Neural progenitor cell (in vitro differentiated cells): Measurements from ENCODE around the gene MBOAT7. TPM values are rescaled to one million over a fixed set of nuclear protein-coding genes. Genes with fewer than 3 reads are reported as not detected.
A peak's percentile ranks its signal among the peaks of the same experiment; 100 is the strongest.
"Not testable (repeated sequence)": the region's sequence is repeated elsewhere in the genome, so short reads cannot be mapped to it uniquely, and the experiment has no call there.

Experiments used
- DNase-seq: peaks from one replicate; pipeline ENCODE4 v3.0.0-alpha.2; 2016; ENCODE audit warnings: low spot score
- H2AFZ ChIP-seq: fragments of 200-600 bp; sonication (generic); replicated peaks from 2 replicates; pipeline ENCODE4 v1.6.1; 2016; ENCODE audit warnings: antibody characterized with exemption
- H3F3A ChIP-seq: fragments of 200-600 bp; sonication (generic); 2 replicates; pipeline ENCODE4 v1.6.1; 2016; ENCODE audit warnings: antibody characterized with exemption, low read depth
- H3K27ac ChIP-seq: fragments of 200-600 bp; sonication (generic); 2 replicates; pipeline ENCODE4 v1.5.1; 2016; ENCODE audit warnings: mild to moderate bottlenecking
- H3K27me3 ChIP-seq: fragments of 200-600 bp; sonication (generic); 2 replicates; pipeline ENCODE4 v1.6.1; 2016; ENCODE audit warnings: mild to moderate bottlenecking, moderate library complexity
- H3K36me3 ChIP-seq: fragments of 200-600 bp; sonication (generic); 2 replicates; pipeline ENCODE4 v1.5.1; 2016
- H3K4me1 ChIP-seq: fragments of 200-600 bp; sonication (generic); 2 replicates; pipeline ENCODE4 v1.6.1; 2016; ENCODE audit warnings: mixed run types
- H3K4me2 ChIP-seq: fragments of 200-600 bp; sonication (generic); 2 replicates; pipeline ENCODE4 v1.6.1; 2016
- H3K4me3 ChIP-seq: fragments of 200-600 bp; sonication (generic); 2 replicates; pipeline ENCODE4 v1.5.1; 2016
- H3K79me2 ChIP-seq: fragments of 200-600 bp; sonication (generic); 2 replicates; pipeline ENCODE4 v1.6.1; 2016; ENCODE audit warnings: low read depth
- H3K9ac ChIP-seq: fragments of 200-600 bp; sonication (generic); 2 replicates; pipeline ENCODE4 v1.6.1; 2016
- H3K9me3 ChIP-seq: fragments of 200-600 bp; sonication (generic); 2 replicates; pipeline ENCODE4 v1.5.1; 2016; ENCODE audit warnings: low read depth
- H4K20me1 ChIP-seq: fragments of 200-600 bp; sonication (generic); 2 replicates; pipeline ENCODE4 v1.6.1; 2016; ENCODE audit warnings: low read depth
- H3K27ac Mint-ChIP-seq: 3 replicates; pipeline ENCODE4 v1.8.0; 2021; ENCODE audit warnings: mixed read lengths
- H3K27me3 Mint-ChIP-seq: 2 replicates; pipeline ENCODE4 v1.8.0; 2022; ENCODE audit warnings: low read depth, mild to moderate bottlenecking, inconsistent platforms, moderate library complexity, mixed read lengths; ENCODE audit not compliant: insufficient read depth
- H3K36me3 Mint-ChIP-seq: 3 replicates; pipeline ENCODE4 v1.8.0; 2021; ENCODE audit warnings: mixed read lengths
- H3K4me1 Mint-ChIP-seq: 3 replicates; pipeline ENCODE4 v1.8.0; 2021; ENCODE audit warnings: mixed read lengths
- H3K4me3 Mint-ChIP-seq: 3 replicates; pipeline ENCODE4 v1.8.0; 2021; ENCODE audit warnings: mild to moderate bottlenecking, moderate library complexity, mixed read lengths
- H3K9me3 Mint-ChIP-seq: 3 replicates; pipeline ENCODE4 v1.8.0; 2020; ENCODE audit warnings: mixed read lengths
- CTCF ChIP-seq: fragments of 200-600 bp; sonication (generic); IDR thresholded peaks from 2 replicates; pipeline ENCODE4 v1.5.1; 2017; ENCODE audit warnings: antibody characterized with exemption, mild to moderate bottlenecking
- EZH2 ChIP-seq: fragments of 200-600 bp; sonication (generic); IDR thresholded peaks from 2 replicates; pipeline ENCODE4 v1.6.1; 2017; ENCODE audit warnings: antibody characterized with exemption, mild to moderate bottlenecking, moderate library complexity
- EZH2phosphoT487 ChIP-seq: fragments of 200-600 bp; sonication (generic); IDR thresholded peaks from 2 replicates; pipeline ENCODE4 v1.6.1; 2017; ENCODE audit warnings: antibody characterized with exemption
- total RNA-seq: library from RNA; depleted of rRNA; stranded (reverse); fragments of >200 nt; gene quantifications from 2 replicates; pipeline ENCODE4 v1.2.3, GENCODE V29; 2015; ENCODE audit warnings: low replicate concordance

The MBOAT7 gene
- total RNA-seq, 1 donor from 2014 or later: 20.0 TPM

GRCh38 chr19:54230031-54230430 lies 40.7 kb upstream of the MBOAT7 start:
- DNase-seq: no peak
- H2AFZ ChIP-seq: no peak overlapping the region
- no peaks in the 10 kb centered on the region for H3K4me1 ChIP-seq
- H3K4me2 ChIP-seq: no peak overlapping the region
- Mint-ChIP-seq H3K9me3 (peaks cover 20% of the 10 kb centered on the region), H3K4me3 (no peak overlapping the region), H3K4me1 (no peaks in the 10 kb centered on the region), H3K36me3 (no peaks in the 10 kb centered on the region), H3K27me3 (peaks cover 3% of the 10 kb centered on the region), H3K27ac (no peak overlapping the region)
- no peak overlapping the region for H3K9ac ChIP-seq
- no peak overlapping the region for H3K27ac ChIP-seq
- TF ChIP-seq EZH2: no peak
- no peak for TF ChIP-seq EZH2phosphoT487
- no peak for TF ChIP-seq CTCF
- H3F3A ChIP-seq: no peaks in the 10 kb centered on the region
- no peaks in the 10 kb centered on the region for H3K79me2 ChIP-seq
- H3K4me3 ChIP-seq: no peak overlapping the region
- no peaks in the 10 kb centered on the region for H3K36me3 ChIP-seq
- H3K27me3 ChIP-seq: peaks cover 61% of the 10 kb centered on the region
- H4K20me1 ChIP-seq: no peaks in the 10 kb centered on the region
- no peaks in the 10 kb centered on the region for H3K9me3 ChIP-seq

- Histone ChIP-seq H4K20me1 (no peaks in the 10 kb centered on the region), H3K9ac (no peak overlapping the region), H3K79me2 (no peaks in the 10 kb centered on the region), H3K27me3 (peaks cover 56% of the 10 kb centered on the region), H3F3A (no peaks in the 10 kb centered on the region), H3K4me1 (no peaks in the 10 kb centered on the region), H3K36me3 (no peaks in the 10 kb centered on the region), H3K9me3 (no peaks in the 10 kb centered on the region), H2AFZ (no peak overlapping the region), H3K4me2 (no peak overlapping the region), H3K27ac (no peak overlapping the region), H3K4me3 (no peak overlapping the region)
- no peak overlapping the region for H3K27ac Mint-ChIP-seq
- no peak for TF ChIP-seq EZH2phosphoT487
- TF ChIP-seq EZH2: no peak
- no peak for TF ChIP-seq CTCF
- H3K9me3 Mint-ChIP-seq: peaks cover 14% of the 10 kb centered on the region
- H3K4me3 Mint-ChIP-seq: no peak overlapping the region
- no peaks in the 10 kb centered on the region for H3K4me1 Mint-ChIP-seq
- peaks cover 3% of the 10 kb centered on the region for H3K27me3 Mint-ChIP-seq
- H3K36me3 Mint-ChIP-seq: no peaks in the 10 kb centered on the region
- no peak for DNase-seq
These were observed 39.8 kb upstream of the MBOAT7 start for GRCh38 chr19:54229146-54229545.

DNA sequence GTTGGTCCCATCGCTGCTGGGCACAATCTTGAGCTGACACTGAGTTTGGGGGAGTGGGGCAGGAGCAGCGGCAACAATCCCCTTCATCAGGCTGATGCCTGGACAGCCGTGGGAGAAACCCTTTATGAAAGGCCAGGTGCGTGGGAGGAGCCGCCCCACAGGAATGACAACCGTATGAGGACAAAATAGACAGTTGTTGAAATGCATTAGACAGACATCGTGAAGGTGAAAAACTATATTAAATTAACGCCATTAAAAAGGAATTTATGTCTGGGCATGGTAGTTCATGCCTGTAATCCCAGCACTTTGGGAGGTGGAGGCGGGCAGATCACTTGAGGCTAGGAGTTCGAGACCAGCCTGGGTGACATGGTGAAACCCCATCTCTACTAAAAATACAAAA lies 35.2 kb upstream of the MBOAT7 start:
- H3K27ac ChIP-seq, H3K79me2 ChIP-seq, H3K36me3 Mint-ChIP-seq, H3K9me3 ChIP-seq, H2AFZ ChIP-seq, DNase-seq, H3K4me1 Mint-ChIP-seq, H3K27me3 Mint-ChIP-seq, H4K20me1 ChIP-seq, H3K9me3 Mint-ChIP-seq, H3K4me3 ChIP-seq, H3K4me2 ChIP-seq, H3K27ac Mint-ChIP-seq, H3K4me1 ChIP-seq, H3K36me3 ChIP-seq, H3K9ac ChIP-seq, H3K4me3 Mint-ChIP-seq, H3F3A ChIP-seq: not testable (repeated sequence)
- H3K27me3 ChIP-seq: peaks cover 24% of the 10 kb centered on the region

DNA sequence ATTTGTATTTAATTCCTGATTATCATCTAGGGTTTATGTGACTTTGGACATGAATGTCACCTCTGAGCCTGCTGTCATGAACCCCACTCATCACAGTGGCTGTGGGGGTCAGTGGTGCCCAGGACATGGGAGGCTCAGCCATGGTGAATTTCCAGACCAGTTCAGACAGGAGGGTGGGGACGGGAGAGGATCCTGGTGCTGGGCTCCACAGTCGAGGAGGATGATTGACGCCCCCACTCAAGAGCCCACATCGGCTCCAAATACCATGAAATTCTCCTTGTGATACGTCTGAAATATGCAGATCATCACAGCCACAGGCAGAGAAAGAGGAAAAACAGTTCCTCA lies 34.5 kb upstream of the MBOAT7 start:
- H3K4me1 ChIP-seq, H3K4me1 Mint-ChIP-seq, H2AFZ ChIP-seq, H3K36me3 Mint-ChIP-seq, DNase-seq, H3F3A ChIP-seq, H3K27me3 Mint-ChIP-seq, H3K9ac ChIP-seq, H4K20me1 ChIP-seq, H3K36me3 ChIP-seq, H3K4me2 ChIP-seq, H3K27ac ChIP-seq, H3K4me3 Mint-ChIP-seq, H3K4me3 ChIP-seq, H3K9me3 ChIP-seq, H3K9me3 Mint-ChIP-seq, H3K79me2 ChIP-seq: not testable (repeated sequence)
- H3K27ac Mint-ChIP-seq: peak overlapping the region; percentile 66
- H3K27me3 ChIP-seq: peaks cover 20% of the 10 kb centered on the region

DNA sequence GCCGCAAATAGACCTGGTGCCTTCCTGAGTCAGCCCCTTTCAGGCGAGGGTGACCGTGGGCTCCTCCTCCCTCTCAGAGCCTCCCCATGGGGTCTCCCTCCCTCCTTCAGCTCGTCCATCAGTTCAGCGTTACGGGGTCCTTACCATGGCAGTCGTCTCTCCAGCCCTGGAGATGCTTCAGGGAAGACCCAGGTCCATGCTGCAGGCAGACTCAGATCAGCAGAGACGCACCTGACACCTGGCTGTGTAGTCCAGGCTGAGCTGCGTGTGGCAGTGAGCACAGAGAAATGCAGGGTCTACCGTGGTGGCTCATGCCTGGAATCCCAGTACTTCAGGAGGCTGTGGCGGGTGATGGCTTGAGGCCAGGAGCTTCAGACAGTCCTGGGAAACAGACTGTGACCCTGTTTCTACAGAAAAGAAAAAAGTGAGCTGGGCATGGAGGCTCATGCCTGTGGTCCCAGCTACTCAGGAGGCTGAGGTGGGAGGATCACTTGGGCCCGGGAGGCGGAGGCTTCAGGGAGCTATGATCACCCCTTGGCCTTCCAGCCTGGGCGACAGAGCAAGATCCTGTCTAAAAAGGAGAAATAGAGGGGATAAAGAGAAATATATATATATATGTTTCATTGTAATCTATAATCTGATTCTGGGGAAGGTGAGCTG lies 34.0 kb upstream of the MBOAT7 start:
- H3K4me1 Mint-ChIP-seq, H3K9me3 Mint-ChIP-seq, DNase-seq: not testable (repeated sequence)

GRCh38 chr19:54222474-54223276 lies 33.3 kb upstream of the MBOAT7 start, which contains the start of gene LILRB3:
Gene LILRB3, minus strand, starts transcription at chr19:54223007. Its CDS starts 31 bp downstream, at chr19:54222976.
- peak within 1 kb of the TSS; percentile 66 for H3K27ac Mint-ChIP-seq

More for the DNA sequence above, 34.0 kb upstream of the MBOAT7 start:
- not testable (repeated sequence) for H3K79me2 ChIP-seq, H3F3A ChIP-seq, H2AFZ ChIP-seq, H4K20me1 ChIP-seq, H3K4me2 ChIP-seq, H3K9ac ChIP-seq, H3K4me1 ChIP-seq, H3K9me3 ChIP-seq, H3K27me3 Mint-ChIP-seq, H3K36me3 Mint-ChIP-seq, H3K4me3 ChIP-seq, H3K36me3 ChIP-seq, H3K27ac ChIP-seq
- H3K27me3 ChIP-seq: peaks cover 18% of the 10 kb centered on the region
- peak overlapping the region; percentile 35 for H3K4me3 Mint-ChIP-seq
- H3K27ac Mint-ChIP-seq: peak overlapping the region; percentile 21

More at GRCh38 chr19:54222474-54223276, 33.3 kb upstream of the MBOAT7 start, which contains the start of gene LILRB3:
- H3K4me2 ChIP-seq, H3K36me3 Mint-ChIP-seq, H3F3A ChIP-seq, H3K36me3 ChIP-seq, H3K9ac ChIP-seq, H3K9me3 Mint-ChIP-seq, H2AFZ ChIP-seq, H3K27me3 Mint-ChIP-seq, H3K79me2 ChIP-seq, H3K9me3 ChIP-seq, H3K4me1 ChIP-seq, H3K27ac ChIP-seq, DNase-seq, H4K20me1 ChIP-seq, H3K4me3 ChIP-seq: not testable (repeated sequence)
- H3K27me3 ChIP-seq: peaks cover 18% of the 10 kb centered on the region
- Mint-ChIP-seq H3K4me1 (peaks cover 15% of the 10 kb centered on the region), H3K4me3 (peak within 1 kb of the TSS; percentile 35)
